Suppressor macrophage treated with lipopolysaccharide for 1 hour (primary cell): Measurements from ENCODE around the gene SGSM2.

Experiments
- DNase-seq, 3 donors: peaks; one replicate each; pipeline ENCODE4 v3.0.0-alpha.2; 2020 to 2022

SGSM2 gene

DNA sequence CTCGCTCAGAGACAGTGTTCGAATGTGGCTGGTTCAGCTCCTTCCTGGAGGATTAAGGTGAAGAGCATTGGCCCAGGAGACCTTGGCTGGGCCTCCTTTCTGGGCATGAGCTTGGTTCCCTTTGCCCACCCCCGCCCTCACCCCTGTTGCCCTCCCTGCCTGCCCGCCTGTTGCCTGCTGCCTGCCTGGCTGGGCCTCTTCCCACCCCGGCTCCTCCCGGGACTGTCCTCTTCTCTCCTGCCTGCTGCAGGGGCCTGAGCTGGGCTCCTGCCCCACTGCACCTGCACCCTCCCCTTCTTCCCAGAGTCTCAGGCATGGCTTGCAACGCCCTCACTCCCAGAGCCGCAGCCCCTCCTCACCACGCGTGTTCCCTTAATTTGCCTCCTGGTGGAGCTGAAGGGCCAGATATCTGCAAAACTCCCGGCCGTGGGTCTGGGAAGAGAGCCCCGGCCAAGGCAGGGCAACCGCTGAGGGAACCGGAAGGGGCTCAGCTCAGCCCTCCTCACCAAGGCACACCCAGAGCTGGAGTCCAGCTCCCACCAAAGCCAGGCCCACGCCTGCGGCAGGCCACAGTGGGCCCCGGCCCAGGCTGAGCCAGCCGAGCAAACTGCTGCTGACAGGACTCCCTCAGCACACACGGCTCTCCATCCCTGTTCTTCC, 32.4 kb downstream of the SGSM2 start:
- no peak for DNase-seq

DNA sequence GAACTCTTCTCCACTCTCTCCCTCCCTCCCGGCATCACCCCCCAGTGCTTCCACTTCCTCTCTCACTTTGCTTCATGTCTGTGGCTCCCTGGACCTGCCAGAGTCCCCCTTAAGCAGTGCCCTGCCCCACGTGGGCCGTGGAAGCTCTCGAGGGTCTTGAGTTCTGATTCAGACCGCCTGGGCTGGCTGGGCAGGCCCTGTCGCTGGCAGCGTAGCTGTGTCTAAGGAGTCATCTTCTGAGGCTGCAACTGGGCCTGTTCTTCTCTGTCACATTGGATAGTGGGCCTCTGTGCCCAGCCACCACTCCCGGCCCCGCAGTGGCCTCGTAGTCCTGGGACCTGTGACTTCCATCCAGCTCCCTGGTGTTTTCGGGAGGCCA, 32.9 kb downstream of the SGSM2 start:
- no peak for DNase-seq

DNA sequence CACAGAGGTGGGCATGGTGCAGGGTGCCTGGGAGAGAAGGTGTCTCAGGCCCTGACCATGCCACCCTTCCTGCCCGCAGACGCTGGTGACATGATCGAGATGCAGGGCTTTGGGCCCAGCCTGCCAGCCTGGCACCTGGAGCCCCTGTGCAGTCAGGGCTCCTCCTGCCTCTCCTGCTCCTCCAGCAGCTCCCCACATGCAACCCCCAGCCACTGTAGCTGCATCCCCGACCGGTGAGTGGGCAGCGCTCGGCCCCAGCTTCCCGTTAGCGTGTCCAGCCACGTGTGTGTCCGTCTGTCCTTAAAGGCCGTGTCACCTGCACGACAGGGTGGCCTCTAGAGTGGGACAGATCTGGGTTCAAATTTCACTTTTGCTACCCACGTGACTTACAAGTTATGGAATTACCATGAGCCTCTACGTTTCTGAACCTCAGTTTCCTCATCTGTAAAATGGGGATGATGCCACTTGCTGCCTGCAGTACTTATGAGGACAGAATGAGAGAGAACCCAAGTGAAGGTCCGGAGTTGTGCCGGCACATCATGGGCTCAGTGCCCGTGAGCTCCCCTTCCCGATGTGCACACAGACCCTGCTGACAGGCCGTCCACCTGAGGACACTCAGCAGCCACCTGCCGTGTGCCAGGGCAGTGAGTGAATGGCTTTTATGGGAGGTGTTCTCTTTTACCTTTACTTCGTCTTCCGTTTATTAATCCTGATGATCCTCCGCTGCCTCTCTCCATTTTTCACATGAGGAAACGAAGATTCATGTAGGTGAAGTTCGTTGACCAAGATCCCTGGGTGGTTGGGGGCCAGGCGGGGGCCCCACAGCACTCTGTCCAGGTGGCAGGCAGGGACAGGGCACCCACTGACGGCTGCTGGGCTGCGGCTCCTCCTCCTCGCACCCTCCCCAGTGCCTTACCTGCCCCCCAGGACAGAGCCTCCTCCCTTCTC, 34.2 kb downstream of the SGSM2 start:
- no peak for DNase-seq

DNA sequence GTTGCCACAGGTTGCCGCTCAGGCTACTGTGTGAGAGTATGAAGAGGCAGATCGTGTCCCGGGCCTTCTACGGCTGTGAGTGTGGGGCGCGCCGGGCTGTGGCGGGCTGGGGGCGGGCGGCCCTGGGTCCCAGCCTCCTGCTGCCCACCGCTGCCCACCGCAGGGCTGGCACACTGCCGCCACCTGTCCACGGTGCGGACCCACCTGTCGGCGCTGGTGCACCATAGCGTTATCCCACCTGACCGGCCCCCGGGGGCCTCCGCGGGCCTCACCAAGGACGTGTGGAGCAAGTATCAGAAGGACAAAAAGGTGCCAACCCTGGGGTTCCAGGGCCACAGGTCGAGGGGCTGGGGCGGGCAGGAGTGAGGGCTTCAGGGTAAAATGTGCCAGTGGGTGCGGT, 34.9 kb downstream of the SGSM2 start:
- DNase-seq: no peak

DNA sequence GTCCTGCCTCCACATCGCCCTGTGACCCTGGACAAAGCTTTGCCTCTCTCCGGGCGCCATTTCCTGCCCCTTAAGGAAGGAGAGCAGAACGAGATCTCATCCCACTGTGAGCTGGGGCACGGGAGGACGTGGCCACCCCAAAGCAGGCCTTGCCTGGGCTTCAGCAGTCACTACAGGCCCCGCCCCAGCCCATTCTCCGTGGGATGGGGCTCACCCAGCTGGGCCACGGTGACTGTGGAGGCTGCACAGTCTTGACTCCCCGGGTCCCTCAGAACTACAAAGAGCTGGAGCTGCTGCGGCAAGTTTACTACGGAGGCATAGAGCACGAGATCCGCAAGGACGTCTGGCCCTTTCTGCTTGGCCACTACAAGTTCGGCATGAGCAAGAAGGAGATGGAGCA, 35.4 kb downstream of the SGSM2 start:
- DNase-seq: no peak

DNA sequence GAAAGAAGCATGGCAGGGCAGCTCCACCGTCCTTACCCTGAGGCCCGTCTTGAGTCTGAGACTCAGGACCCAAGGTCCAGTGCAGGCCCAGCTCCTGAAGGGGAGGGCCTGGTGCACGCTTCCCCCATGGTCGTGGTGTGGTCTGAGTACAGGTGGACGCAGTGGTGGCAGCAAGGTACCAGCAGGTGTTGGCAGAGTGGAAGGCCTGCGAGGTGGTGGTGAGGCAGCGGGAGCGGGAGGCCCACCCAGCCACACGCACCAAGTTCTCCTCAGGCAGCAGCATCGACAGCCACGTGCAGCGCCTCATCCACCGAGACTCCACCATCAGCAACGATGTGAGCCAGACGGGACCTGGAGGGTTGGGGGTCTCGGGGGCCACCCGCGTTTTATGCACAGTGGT, 35.9 kb downstream of the SGSM2 start:
- DNase-seq: no peak

DNA sequence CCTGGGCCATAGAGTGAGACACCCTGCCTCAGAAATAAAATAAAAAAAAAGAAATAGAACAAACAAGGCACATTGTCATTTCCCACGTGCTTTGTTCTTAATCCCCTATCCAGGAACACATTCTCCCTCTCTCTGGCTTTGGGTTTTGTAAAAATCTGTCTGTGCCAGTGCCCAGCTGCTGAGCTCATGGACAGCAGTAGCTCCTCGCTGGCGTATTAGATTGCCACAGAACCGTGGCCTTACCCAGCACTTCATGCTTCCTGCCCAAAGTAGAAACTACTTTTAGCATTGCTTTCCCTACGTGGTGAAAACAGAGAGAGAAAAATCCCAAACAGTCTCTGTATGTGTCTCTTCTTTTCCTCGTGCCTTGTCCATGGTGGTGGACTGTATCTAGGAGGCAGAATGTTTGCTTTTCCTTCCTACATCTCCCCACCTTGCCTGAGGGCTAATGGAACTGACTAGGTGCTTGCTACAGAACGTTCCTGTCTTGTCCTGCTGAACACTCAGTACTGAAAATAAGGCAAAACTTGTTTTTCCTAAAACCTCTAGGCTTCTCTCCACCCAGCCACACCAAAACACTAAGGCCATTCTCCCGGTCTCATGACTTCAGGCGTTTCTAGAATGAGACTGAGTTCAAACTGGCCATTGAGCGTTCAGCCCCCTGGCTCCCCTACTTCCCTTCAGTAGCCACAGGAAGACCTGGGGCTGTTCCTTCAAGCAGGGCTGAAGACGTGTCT, 37.4 kb downstream of the SGSM2 start:
- no peak for DNase-seq

DNA sequence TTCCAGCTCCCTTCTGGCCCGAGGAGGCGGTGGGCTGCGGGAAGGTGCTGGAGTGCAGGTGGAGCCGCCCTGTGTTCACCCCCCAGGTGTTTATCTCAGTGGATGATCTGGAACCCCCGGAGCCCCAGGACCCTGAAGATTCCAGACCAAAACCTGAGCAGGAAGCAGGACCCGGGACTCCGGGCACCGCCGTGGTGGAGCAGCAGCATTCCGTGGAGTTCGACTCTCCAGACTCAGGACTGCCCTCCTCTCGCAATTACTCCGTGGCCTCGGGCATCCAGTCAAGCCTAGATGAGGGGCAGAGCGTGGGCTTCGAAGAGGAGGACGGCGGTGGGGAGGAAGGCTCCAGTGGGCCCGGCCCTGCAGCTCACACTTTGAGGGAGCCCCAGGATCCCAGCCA, 38.1 kb downstream of the SGSM2 start:
- DNase-seq: no peak

DNA sequence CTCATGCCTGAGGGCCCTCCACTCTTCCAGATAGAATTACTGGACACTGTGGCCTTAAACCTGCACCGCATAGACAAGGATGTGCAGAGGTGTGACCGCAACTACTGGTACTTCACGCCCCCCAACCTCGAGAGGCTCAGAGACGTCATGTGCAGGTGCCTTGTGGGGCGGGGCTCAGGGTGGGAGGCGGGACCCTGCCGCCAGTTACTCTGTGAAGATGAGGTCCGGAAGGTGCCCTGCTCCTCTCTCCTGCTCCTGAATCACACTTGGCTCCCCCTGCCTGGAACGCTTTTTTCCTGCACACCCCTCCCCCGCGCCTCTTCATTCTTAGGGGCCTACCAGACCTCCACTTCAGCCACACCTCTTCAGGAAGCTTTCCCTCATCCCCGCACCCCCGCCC, 38.8 kb downstream of the SGSM2 start:
- no peak for DNase-seq

DNA sequence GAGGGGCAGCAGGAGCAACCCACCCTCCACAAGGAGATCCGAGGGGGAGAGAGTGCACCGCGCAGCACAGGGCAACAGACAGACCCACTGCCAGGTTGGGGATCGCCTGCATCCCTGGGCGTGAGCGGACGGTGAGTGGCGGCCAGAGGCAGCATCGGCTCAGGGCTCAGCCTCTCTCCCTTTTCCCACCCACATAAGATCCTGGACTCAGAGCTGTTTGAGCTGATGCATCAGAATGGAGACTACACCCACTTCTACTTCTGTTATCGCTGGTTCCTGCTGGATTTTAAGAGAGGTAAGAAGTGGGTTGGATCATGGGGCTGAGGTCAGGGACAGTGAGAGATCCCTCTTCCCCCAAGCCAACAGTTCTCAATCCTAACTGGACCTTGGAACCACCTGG, 40.4 kb downstream of the SGSM2 start:
- no peak for DNase-seq

DNA sequence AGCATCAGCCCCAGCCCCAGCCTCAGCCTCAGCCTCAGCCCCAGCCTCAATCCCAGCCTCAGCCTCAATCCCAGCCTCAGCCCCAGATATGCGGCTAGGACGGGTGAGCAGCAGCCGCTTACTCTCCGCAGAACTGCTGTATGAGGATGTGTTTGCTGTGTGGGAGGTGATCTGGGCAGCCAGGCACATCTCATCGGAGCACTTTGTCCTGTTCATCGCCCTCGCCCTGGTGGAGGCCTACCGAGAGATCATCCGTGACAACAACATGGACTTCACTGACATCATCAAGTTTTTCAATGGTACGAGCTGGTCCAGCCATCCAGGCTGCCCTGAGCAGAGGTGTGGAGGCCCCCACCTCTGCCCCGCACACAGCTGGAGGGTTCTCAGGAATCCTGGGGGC, 41.6 kb downstream of the SGSM2 start:
- DNase-seq: no peak

DNA sequence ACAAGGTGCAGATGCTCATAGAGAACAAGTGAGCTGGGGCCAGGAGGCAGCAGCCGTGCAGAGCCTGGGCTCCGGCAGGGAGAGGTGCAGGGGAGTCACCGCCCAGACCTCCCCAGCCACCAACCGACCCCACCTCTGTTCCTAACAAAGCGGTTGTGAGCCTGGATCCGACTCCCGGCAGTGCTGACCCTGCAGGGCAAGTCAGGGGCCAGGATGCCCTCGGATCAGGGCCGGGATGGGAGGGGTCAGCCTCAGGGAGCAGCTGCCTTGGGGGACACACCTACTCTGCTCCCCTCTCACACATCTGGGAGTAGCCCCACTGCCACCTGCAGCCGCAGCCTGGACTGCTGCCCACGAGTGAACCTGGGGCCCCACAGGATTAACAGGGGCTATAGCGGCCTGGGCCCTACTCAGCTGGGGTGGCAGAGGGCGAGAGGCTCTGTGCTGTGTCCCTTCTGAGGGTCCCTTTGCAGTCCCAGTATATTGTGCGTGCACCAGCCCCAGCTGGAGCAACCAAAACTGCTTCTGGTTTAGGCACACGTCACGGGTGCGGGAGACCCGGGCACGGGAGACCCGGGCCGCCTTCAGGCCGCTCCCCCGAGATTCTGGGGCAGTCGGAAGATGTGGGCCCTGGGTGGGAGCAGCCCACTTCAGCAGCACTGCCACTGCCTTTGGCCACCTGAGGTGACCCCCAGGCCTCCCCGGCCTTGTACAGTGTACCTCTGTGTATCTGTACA, 42.4 kb downstream of the SGSM2 start:
- no peak for DNase-seq

DNA sequence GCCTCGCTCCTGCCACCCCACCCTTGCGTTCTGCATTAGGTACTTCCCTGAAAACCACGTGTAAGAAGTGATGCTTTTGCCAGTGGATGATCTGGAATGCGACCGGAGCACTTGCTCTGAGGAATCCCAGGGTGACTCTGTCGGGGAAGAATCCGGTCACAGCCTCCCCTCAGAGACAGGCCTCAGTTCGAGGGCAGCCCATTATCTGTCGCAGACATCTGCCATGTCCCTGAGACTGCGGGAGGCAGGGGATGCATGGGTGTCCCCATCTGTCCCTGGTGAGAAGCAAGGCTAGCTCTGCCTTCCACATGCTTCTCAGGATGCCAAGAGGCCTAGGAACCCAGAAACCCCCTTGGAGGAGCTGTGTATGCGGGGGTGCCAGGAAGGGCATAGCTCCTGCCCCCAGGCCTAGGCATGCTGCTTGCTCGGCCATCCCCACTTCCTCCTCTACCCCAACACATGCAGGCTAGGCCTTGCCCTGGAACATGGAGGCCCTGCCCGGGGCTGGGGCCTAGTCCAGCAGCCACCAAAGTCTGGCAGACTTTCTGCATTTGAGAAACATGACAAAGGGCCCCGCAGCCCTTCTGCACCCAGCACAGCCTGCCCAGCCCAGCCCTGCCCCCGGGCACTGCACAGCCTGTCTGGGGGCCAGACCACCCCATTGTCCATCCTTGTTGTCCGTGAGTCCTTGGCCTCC, 43.1 kb downstream of the SGSM2 start:
- DNase-seq: no peak

DNA sequence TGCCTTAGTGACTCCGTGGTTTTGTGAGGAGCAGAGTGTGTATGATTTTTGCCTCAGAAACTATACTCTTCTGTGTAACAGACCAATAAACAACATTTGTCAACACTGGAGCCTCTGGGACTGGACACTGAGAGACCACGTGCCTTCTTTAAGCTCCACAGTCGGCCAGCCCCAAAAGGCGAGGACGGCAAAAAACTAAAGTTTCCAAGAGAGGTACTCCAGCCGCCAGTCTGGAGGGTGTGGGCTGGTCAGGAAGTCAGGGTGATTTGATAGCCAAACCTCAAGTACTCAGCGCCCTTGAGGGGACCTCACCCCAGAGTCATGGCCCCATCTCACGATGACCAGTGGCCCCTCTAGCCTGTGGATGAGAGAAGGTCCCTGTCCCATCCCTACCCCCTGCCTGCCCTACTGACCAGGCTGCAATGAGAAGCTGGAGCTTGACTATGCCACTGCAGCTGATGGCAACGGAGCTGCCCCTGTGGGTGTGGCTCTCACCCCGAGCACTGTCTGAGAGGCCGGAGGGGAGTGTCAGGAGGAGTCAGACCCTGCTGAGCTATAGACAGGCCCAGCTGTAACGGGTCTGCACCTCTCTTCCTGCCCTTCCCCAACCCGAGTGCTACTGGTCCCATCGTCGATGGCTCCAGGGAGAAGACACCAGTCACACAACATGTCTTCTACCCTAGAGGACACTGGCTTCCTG, 43.8 kb downstream of the SGSM2 start:
- no peak for DNase-seq

DNA sequence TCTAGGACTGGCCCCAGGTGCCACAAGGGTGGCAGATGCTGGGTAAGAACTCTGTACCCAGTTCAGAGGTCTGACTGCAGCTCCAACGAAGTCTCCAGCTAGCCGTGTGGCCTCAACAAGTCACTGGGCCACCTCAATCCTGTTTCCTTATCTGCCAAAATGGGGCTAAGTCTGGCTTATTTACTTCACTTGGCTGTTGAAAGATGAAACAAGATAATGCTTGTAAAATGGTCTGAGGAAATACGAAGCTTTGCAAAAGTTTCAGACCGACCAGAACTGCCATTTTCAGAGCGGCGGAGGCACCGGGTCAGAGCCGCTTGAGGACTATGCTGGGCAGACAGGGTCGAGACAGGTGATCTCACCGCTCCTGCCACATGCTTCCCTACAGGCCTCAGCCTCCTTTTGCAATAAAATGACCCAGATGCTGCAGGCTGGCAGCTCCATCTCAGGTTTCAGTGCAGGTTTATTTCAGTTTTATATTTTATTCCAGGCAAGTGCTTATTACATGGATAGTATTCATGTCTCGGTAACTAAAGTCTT, 46.4 kb downstream of the SGSM2 start:
- DNase-seq: no peak

DNA sequence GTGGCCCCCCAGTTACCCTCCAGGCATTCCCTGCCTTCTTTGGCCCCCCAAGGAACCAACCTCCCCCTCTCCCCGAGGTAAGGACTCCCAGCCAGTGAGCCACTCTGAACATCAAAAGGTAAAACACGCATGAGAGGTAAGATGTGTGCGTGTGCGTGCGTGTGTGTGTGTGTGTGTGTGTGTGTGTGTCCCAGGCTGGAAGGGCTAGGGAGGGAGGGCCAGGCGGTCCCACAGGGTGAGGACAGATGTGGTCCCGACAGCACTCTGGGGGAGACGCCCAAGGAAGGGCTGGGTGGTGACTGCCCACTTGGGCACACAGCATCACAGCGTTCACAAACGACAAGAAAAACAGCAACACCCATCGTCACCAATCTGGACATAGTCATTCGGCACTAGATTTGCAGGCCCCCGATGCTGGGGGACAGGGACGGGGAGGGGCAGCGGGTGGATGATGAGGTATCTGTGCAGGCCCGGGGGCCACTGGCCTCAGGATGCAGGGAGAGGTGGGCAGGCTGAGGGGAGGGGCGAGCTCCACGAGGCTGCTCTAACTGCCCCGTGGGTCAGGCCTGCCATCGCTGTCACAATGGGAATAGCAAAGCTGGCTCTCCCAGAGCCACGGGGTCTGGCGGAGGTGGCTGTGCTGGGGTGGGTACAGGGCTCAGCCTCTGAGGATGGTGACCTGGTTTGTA, 47.3 kb downstream of the SGSM2 start:
- DNase-seq: no peak

DNA sequence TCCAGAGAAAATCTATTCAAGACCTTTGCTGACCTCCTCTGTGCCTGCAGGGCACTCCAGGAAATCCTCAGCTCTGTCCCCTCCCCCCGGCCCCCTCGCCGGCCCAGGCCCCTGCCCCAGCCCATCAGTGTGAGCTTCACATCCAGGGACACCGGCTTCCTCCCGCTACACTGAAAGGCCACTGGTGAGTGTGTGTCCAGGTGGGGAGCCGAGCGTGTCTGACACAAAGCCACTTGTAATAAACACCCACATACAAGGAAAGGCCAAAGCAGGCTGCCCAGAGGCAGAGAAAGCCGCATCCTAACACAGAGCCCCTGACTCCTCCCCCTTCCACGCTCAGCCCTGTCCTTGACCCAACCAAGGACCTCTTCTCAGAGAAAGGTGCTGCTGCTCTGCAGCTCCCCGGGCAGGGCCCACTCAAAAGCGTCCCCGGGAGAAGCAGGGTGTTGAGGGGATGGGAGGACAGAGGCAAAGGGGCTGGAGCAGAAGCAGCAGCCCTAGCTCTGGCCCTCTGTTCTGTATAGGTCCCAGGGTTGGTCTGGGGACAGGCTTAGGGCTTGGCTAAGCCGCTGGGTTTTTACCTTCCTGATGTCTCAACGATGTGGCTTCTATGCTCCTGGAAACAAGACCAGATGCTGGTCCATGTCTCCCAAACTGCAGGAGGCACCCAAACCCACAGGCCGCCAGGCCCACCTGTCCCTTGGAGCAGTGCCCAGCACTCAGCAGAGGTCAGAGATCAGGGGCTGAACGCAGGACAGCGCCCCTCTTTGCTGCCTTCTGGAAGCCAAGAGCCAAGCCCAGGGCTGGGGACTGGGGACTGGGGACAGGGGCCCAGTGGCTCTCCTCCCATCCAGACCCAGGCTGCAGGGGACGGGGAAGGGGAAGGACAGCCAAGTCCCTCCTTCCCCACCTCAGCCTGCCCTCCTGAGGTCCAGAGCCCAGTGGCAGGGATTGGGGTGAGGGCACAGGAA, 48.2 kb downstream of the SGSM2 start:
- no peak for DNase-seq

DNA sequence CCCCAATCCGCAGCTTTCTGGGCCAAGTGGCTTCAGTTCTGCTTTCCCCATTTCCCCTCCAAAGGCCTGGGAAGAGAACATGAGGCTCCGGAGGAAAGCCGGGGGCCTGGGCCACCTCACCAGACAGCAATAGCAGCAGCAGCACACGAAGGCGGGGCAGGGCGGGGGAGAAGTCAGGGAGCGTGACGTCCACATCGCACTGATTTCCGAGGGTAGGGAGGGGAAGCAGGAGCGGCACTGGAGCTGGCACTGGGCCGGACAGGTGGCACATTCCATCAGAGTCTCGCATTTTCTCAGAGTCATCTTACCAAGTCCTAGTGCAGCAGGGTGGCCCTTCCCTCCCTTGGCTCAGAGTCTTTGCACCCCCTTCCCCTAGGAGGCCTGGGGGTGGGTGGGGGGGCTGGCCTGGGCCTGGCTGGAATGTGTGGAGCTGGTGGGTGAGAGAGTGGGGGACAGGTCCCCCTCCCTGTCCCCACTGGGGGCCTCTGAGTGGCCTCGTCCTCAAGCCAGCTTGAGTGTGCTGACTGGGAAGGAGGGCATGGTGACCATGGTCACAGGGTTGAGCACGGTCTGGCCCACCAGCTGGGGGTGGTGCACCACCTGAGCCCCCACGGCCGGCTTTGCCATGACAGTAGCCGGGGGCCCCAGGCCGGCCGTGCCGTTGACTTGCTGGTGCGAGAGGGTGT, 49.2 kb downstream of the SGSM2 start:
- DNase-seq: no peak
